Mucosa of stomach (tissue), 1 donor: ENCODE data around the gene TNP1.

ENCODE experiments used
- H3K27me3 ChIP-seq: one replicate; pipeline ENCODE4 v1.7.0; 2013; ENCODE audit warnings: mild to moderate bottlenecking, low read length; ENCODE audit not compliant: control insufficient read depth, insufficient read depth
- H3K36me3 ChIP-seq: one replicate; pipeline ENCODE4 v1.7.0; 2013; ENCODE audit warnings: low read length; ENCODE audit not compliant: control insufficient read depth, insufficient read depth
- H3K4me1 ChIP-seq: one replicate; pipeline ENCODE4 v1.7.0; 2013; ENCODE audit warnings: mild to moderate bottlenecking, low read length; ENCODE audit not compliant: control insufficient read depth, insufficient read depth
- H3K4me3 ChIP-seq: one replicate; pipeline ENCODE4 v1.7.0; 2013; ENCODE audit warnings: low read length
- H3K9ac ChIP-seq: one replicate; pipeline ENCODE4 v1.7.0; 2013; ENCODE audit warnings: mild to moderate bottlenecking, low read length, moderate library complexity
- H3K9me3 ChIP-seq: one replicate; pipeline ENCODE4 v1.7.0; 2013; ENCODE audit warnings: mild to moderate bottlenecking, low read length, moderate library complexity; ENCODE audit not compliant: control insufficient read depth
- donor health status: Pancreatic carcinoma.

Gene TNP1

GRCh38 chr2:216829533-216829932, 30.3 kb downstream of the TNP1 start:
- Histone ChIP-seq H3K9me3 (no peaks in the 10 kb centered on the region), H3K4me1 (peaks cover 4% of the 10 kb centered on the region), H3K36me3 (no peaks in the 10 kb centered on the region), H3K27me3 (no peaks in the 10 kb centered on the region), H3K9ac (no peak overlapping the region), H3K4me3 (no peak overlapping the region)

- Histone ChIP-seq H3K27me3 (no peaks in the 10 kb centered on the region), H3K9ac (no peak overlapping the region), H3K9me3 (no peaks in the 10 kb centered on the region), H3K4me1 (peaks cover 4% of the 10 kb centered on the region), H3K36me3 (no peaks in the 10 kb centered on the region), H3K4me3 (no peak overlapping the region)
These were observed 32.7 kb downstream of the TNP1 start for GRCh38 chr2:216827073-216827720.

- H3K9me3 ChIP-seq = no peaks in the 10 kb centered on the region
- H3K4me3 ChIP-seq = no peak overlapping the region
- no peak overlapping the region for H3K9ac ChIP-seq
- no peaks in the 10 kb centered on the region for H3K4me1 ChIP-seq
- no peaks in the 10 kb centered on the region for H3K27me3 ChIP-seq
- H3K36me3 ChIP-seq = no peaks in the 10 kb centered on the region
These were observed 37.4 kb downstream of the TNP1 start for GRCh38 chr2:216822470-216822869.

GRCh38 chr2:216820709-216821108, 39.2 kb downstream of the TNP1 start:
- H3K4me3 ChIP-seq = no peak overlapping the region
- no peaks in the 10 kb centered on the region for H3K9me3 ChIP-seq

GRCh38 chr2:216819766-216820165, 40.1 kb downstream of the TNP1 start:
- no peak overlapping the region for H3K4me3 ChIP-seq
- H3K9me3 ChIP-seq = no peaks in the 10 kb centered on the region
- H3K27me3 ChIP-seq = no peaks in the 10 kb centered on the region
- H3K9ac ChIP-seq = no peak overlapping the region
- H3K4me1 ChIP-seq = no peaks in the 10 kb centered on the region
- H3K36me3 ChIP-seq = no peaks in the 10 kb centered on the region

More at GRCh38 chr2:216820709-216821108, 39.2 kb downstream of the TNP1 start:
- Histone ChIP-seq H3K4me1 (no peaks in the 10 kb centered on the region), H3K36me3 (no peaks in the 10 kb centered on the region), H3K9ac (no peak overlapping the region), H3K27me3 (no peaks in the 10 kb centered on the region)

- H3K4me3 ChIP-seq = no peak overlapping the region
- H3K9me3 ChIP-seq = no peaks in the 10 kb centered on the region
- H3K9ac ChIP-seq = no peak overlapping the region
- H3K36me3 ChIP-seq = no peaks in the 10 kb centered on the region
- no peaks in the 10 kb centered on the region for H3K27me3 ChIP-seq
- H3K4me1 ChIP-seq = no peaks in the 10 kb centered on the region
These were observed 40.8 kb downstream of the TNP1 start for GRCh38 chr2:216819055-216819454.

- H3K36me3 ChIP-seq = no peaks in the 10 kb centered on the region
- no peaks in the 10 kb centered on the region for H3K27me3 ChIP-seq
- H3K9ac ChIP-seq = no peak overlapping the region
These were observed 49.3 kb downstream of the TNP1 start for GRCh38 chr2:216810399-216811160.

More at GRCh38 chr2:216810399-216811160, 49.3 kb downstream of the TNP1 start:
- H3K9me3 ChIP-seq = no peaks in the 10 kb centered on the region
- H3K4me1 ChIP-seq = peaks cover 6% of the 10 kb centered on the region
- no peak overlapping the region for H3K4me3 ChIP-seq
